PC-3 (cell line): Measurements from ENCODE around the gene CPEB3. TPM values are rescaled to one million over a fixed set of nuclear protein-coding genes. Genes with fewer than 3 reads are reported as not detected.
A peak's percentile ranks its signal among the peaks of the same experiment; 100 is the strongest.
"Not testable (repeated sequence)": the region's sequence is repeated elsewhere in the genome, so short reads cannot be mapped to it uniquely, and the experiment has no call there.

Source experiments
- ATAC-seq: fragments of 200-7000 bp; cut with Tn5 transposase; 2 replicates; pipeline ENCODE4 v1.9.1; 2020; ENCODE audit warnings: mild to moderate bottlenecking, moderate library complexity
- BruUV-seq: library from RNA; stranded (reverse); fragments of 400-500 nt; replicated peaks from 2 replicates; lab custom pipeline; 2021; lab: Mats Ljungman, UMichigan
- CTCF ChIA-PET: fragments of 300-600 bp; sonication (Branson Sonifier 250); formaldehyde crosslinking; loops from one replicate; lab custom pipeline; 2022; ENCODE audit warnings: antibody characterized with exemption; lab: Charles Lee
- POLR2A ChIA-PET: fragments of 300-600 bp; sonication (Branson Sonifier 250); formaldehyde crosslinking; loops from one replicate; lab custom pipeline; 2022; ENCODE audit warnings: antibody characterized with exemption; ENCODE audit not compliant: unreplicated experiment; lab: Charles Lee
- DNase-seq: peaks from one replicate; pipeline ENCODE4 v3.0.0-alpha.2; 2015
- H2AFZ ChIP-seq: fragments of 300-600 bp; sonication (generic); 2 replicates; pipeline ENCODE4 v1.6.0; 2016; ENCODE audit warnings: antibody characterized with exemption, low read length
- H3F3A ChIP-seq: fragments of 300-600 bp; sonication (generic); one replicate; pipeline ENCODE4 v1.6.0; 2017; ENCODE audit warnings: antibody characterized with exemption, low read length, control low read depth, mild to moderate bottlenecking; ENCODE audit not compliant: unreplicated experiment
- H3K27ac ChIP-seq: fragments of 300-600 bp; sonication (generic); 2 replicates; pipeline ENCODE4 v1.5.1; 2016; ENCODE audit warnings: mild to moderate bottlenecking, low read length
- H3K27me3 ChIP-seq: fragments of 300-600 bp; sonication (generic); 2 replicates; pipeline ENCODE4 v1.6.1; 2016; ENCODE audit warnings: low read length, mixed read lengths
- H3K36me3 ChIP-seq: fragments of 300-600 bp; sonication (generic); 2 replicates; pipeline ENCODE4 v1.6.1; 2016; ENCODE audit warnings: low read depth, mixed run types, low read length, mixed read lengths
- H3K4me1 ChIP-seq: fragments of 300-600 bp; sonication (generic); 2 replicates; pipeline ENCODE4 v1.5.1; 2016; ENCODE audit warnings: low read length; ENCODE audit not compliant: insufficient read depth
- H3K4me2 ChIP-seq: fragments of 300-600 bp; sonication (generic); 2 replicates; pipeline ENCODE4 v1.6.0; 2016; ENCODE audit warnings: low read length
- H3K4me3 ChIP-seq: fragments of 300-600 bp; sonication (generic); 2 replicates; pipeline ENCODE4 v1.5.1; 2016; ENCODE audit warnings: mild to moderate bottlenecking, low read length, mixed read lengths
- H3K79me2 ChIP-seq: fragments of 300-600 bp; sonication (generic); 2 replicates; pipeline ENCODE4 v1.6.1; 2017; ENCODE audit warnings: low read length, mixed read lengths
- H3K9ac ChIP-seq: fragments of 300-600 bp; sonication (generic); 2 replicates; pipeline ENCODE4 v1.6.0; 2016; ENCODE audit warnings: mild to moderate bottlenecking, low read length
- H3K9me2 ChIP-seq: fragments of 300-600 bp; sonication (generic); replicated peaks from 2 replicates; pipeline ENCODE4 v1.6.1; 2016; ENCODE audit warnings: mixed run types, low read length, mixed read lengths
- H3K9me3 ChIP-seq: fragments of 300-600 bp; sonication (generic); 2 replicates; pipeline ENCODE4 v1.6.1; 2016; ENCODE audit warnings: low read length, mixed read lengths
- H4K20me1 ChIP-seq: fragments of 300-600 bp; sonication (generic); 2 replicates; pipeline ENCODE4 v1.6.1; 2016; ENCODE audit warnings: low read length, mixed read lengths
- CTCF ChIP-seq: fragments of 300-600 bp; sonication (generic); conservative IDR thresholded peaks from 2 replicates; pipeline ENCODE4 v1.5.1; 2017; ENCODE audit warnings: antibody characterized with exemption, low read depth, mild to moderate bottlenecking, low read length
- EZH2 ChIP-seq: fragments of 300-600 bp; sonication (generic); IDR thresholded peaks from one replicate; pipeline ENCODE4 v1.6.1; 2017; ENCODE audit warnings: antibody characterized with exemption, mild to moderate bottlenecking, low read length; ENCODE audit not compliant: unreplicated experiment
- EZH2phosphoT487 ChIP-seq: fragments of 300-600 bp; sonication (generic); IDR thresholded peaks from 2 replicates; pipeline ENCODE4 v1.6.1; 2018; ENCODE audit warnings: mild to moderate bottlenecking, antibody characterized with exemption, low read length, borderline replicate concordance
- intact Hi-C: fragments of 100-400 bp; cut with micrococcal nuclease; formaldehyde crosslinking; loops from 2 replicates; pipeline ENCODE4 v1.9.0; 2023
- total RNA-seq: library from RNA; depleted of rRNA; stranded (reverse); fragments of >200 nt; gene quantifications from 2 replicates; pipeline ENCODE4 v1.2.3, GENCODE V29; 2014

CPEB3 gene
- total RNA-seq, 1 experiment from 2014 or later = 0.80 TPM

- Histone ChIP-seq H3F3A (no peaks in the 10 kb centered on the region), H4K20me1 (no peaks in the 10 kb centered on the region), H3K27me3 (no peaks in the 10 kb centered on the region), H3K36me3 (peaks cover 24% of the 10 kb centered on the region), H3K27ac (no peak overlapping the region), H3K4me3 (no peak overlapping the region), H2AFZ (no peak overlapping the region), H3K9me2 (no peaks in the 10 kb centered on the region), H3K4me1 (no peaks in the 10 kb centered on the region), H3K79me2 (no peaks in the 10 kb centered on the region), H3K4me2 (no peak overlapping the region), H3K9me3 (no peaks in the 10 kb centered on the region), H3K9ac (no peak overlapping the region)
- ChIA-PET POLR2A (no interaction called here), CTCF (no interaction called here)
- DNase-seq (peak; percentile 15), ATAC-seq (peak; percentile 35; the same call in 1 of the 2 replicates)
- intact Hi-C loops = no loop called here
- TF ChIP-seq EZH2phosphoT487 = no peak
- TF ChIP-seq CTCF = no peak
- no peak for TF ChIP-seq EZH2
- BruUV-seq = no TSS peak
These were observed 263.7 kb downstream of the CPEB3 start for GRCh38 chr10:92027141-92027540.

- H4K20me1 ChIP-seq, H2AFZ ChIP-seq, H3K27ac ChIP-seq, H3K9me3 ChIP-seq, ATAC-seq, CTCF ChIA-PET, H3K27me3 ChIP-seq, H3K4me3 ChIP-seq, H3K9ac ChIP-seq, H3F3A ChIP-seq, H3K9me2 ChIP-seq, POLR2A ChIA-PET, H3K4me2 ChIP-seq, H3K79me2 ChIP-seq, intact Hi-C loops, DNase-seq, H3K4me1 ChIP-seq, BruUV-seq: not testable (repeated sequence)
- H3K36me3 ChIP-seq = peaks cover 24% of the 10 kb centered on the region; the same call in 1 of the 2 replicates
These were observed 265.5 kb downstream of the CPEB3 start for GRCh38 chr10:92025340-92025739.

- Histone ChIP-seq H3K4me2 (no peak overlapping the region), H3K4me3 (no peak overlapping the region), H3K27ac (no peak overlapping the region), H3K36me3 (peaks cover 21% of the 10 kb centered on the region; the same call in 1 of the 2 replicates), H3F3A (no peaks in the 10 kb centered on the region), H4K20me1 (no peaks in the 10 kb centered on the region), H3K9me3 (no peaks in the 10 kb centered on the region), H3K9me2 (no peaks in the 10 kb centered on the region), H2AFZ (no peak overlapping the region), H3K79me2 (no peaks in the 10 kb centered on the region), H3K4me1 (no peaks in the 10 kb centered on the region), H3K9ac (no peak overlapping the region), H3K27me3 (no peaks in the 10 kb centered on the region)
- DNase-seq (no peak), ATAC-seq (no peak)
- intact Hi-C loops = no loop called here
- CTCF ChIA-PET = no interaction called here
- POLR2A ChIA-PET = interaction anchor here (0.6 kb wide), 1 partner anchor 216 kb away, joined by 3 read pairs; no protein-coding TSS in a partner anchor
- TF ChIP-seq EZH2phosphoT487 (no peak), EZH2 (no peak), CTCF (no peak)
- BruUV-seq = no TSS peak
These were observed 266.2 kb downstream of the CPEB3 start for GRCh38 chr10:92024700-92025099.
